GM12873 (cell line): ENCODE measurements around the gene GSTO2.

Source experiments
- CTCF ChIP-seq: IDR thresholded peaks from 2 replicates; pipeline ENCODE4 v1.5.1; 2012; ENCODE audit warnings: low read depth, mild to moderate bottlenecking, moderate library complexity, low read length, control low read depth; ENCODE audit not compliant: insufficient read depth; ENCODE audit errors: missing control alignments

Gene GSTO2

DNA sequence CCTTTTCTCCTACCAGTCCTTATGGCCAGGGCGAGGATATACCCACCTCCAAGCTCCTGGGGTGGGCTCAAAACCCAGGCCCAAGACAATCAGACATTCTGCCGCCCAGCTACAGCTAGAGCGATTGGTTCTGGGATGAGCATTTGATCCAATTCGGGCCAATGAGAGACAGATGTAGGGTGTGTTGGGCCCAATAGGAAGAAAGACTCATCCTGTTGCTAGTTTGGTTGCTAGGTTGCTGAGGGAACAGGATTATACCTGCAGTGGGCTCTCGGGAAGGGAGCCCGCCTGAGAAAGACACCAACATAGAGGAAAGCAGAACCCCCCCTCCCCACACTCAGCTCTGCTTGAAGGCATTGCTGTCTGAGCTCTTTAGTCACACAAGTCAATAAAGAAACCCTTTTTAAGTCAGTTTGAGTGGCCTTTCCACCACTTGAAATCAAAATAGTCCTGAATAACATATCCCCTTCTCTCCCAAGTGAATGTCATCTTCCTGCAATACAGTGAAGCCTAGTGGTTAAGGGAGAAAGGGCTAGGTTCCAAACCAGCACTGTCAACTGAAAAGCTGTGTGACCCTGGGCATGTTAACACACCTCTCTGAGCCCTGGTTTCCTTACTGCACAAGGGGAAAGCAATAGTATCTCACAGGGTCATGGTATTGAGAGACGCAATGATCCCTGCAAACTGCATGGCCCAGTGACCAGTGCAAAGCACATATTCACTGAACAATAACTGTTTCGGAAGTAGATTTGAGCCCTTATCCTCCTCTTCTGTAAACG lies 47.5 kb downstream of the GSTO2 start:
- no peak for TF ChIP-seq CTCF

- TF ChIP-seq CTCF, result peak; percentile 25
These were observed 48.3 kb downstream of the GSTO2 start for GRCh38 chr10:104317269-104317710.

DNA sequence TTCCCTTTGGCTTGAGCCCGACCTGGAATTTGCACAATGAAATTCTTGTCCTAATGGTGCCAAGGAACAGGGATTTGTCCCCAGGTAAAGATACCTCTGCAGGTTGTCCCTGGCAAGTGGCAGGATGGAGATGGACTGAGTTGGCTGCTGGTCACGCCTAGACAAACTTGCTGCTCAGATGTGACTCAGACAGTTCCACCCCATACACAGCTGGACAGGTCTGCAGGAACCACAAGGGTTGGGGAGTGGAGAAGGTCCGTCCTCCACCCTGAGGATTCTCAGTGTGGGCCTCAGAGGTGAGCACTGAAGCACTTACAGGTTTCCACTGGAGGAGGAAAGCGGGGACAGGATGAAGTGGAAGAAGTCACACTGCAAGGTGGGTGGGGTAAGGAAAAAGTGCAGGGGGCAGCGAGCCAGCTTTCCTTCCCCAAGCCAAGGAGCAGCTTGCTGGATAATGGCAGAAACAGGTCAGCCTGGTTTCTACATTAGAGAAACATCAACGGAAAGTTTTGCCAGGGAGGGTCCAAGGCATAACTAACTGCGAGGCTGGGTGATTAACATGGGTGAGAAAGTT lies 48.8 kb downstream of the GSTO2 start:
- TF ChIP-seq CTCF, result no peak

GRCh38 chr10:104318326-104318725 lies 49.3 kb downstream of the GSTO2 start:
- no peak for TF ChIP-seq CTCF

DNA sequence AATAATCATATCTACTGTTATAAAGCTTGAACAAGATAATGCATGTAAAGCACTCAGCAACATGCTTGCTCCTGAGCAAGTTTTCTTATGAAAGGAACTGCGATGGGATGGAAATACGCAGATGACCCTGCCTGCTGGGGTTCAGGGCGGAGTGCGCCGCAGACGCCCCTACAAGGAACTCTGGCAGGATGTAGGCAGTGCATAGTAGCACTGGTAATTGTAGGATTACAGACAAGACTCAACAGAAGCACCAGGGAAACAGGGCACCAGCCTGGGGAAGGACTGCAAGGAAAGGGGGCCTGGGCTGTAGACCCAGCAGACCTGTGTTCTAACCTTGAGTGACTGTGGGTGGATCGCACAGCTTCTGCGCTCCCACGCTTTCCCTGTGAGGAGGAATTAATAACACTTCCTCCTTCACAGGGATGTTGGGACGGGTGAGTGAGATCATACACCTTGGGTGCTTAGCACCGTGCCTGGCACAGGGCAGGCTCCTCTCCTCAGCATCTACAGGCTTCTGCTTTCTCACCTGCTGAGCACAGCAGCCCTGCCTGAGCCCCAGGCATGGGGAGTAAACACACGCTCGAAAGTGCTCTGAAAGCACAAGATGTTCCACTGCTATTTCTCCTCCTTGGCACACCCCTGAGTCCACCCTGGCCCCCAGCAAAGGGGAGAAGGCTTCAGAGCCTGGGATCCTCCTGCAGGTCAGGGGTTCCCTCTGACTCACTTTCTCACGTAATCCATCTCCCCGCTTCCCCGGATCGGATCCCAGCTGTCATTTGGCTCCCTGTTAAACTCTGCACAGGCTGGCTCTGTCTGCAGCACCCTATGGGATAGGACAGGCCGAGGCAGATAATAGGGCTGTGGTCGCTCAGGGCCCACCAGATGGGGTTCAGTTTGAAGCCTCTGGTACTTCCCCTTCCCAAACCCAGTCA lies 50.1 kb downstream of the GSTO2 start:
- no peak for TF ChIP-seq CTCF

- TF ChIP-seq CTCF, result no peak
These were observed 52.2 kb downstream of the GSTO2 start for GRCh38 chr10:104321226-104321625.

- TF ChIP-seq CTCF, result no peak
These were observed 52.9 kb downstream of the GSTO2 start for GRCh38 chr10:104321725-104322415.
